Stimulated activated naive CD8-positive, alpha-beta T cell treated with anti-CD3 and anti-CD28 coated beads, Interleukin-15, Interleukin-2, amounts not matched to agents 100 U/mL and 50 U/mL, for 24 hours (primary cell): ENCODE measurements around the gene ATP11C.
A peak's percentile ranks its signal among the peaks of the same experiment; 100 is the strongest.
"Not testable (repeated sequence)": the region's sequence is repeated elsewhere in the genome, so short reads cannot be mapped to it uniquely, and the experiment has no call there.

Experiments
- ATAC-seq: fragments of 150-1000 bp; cut with Tn5 transposase; one replicate; pipeline ENCODE4 v1.10.0; 2021
- DNase-seq: peaks from one replicate; pipeline ENCODE4 v3.0.0; 2021

The ATP11C gene

DNA sequence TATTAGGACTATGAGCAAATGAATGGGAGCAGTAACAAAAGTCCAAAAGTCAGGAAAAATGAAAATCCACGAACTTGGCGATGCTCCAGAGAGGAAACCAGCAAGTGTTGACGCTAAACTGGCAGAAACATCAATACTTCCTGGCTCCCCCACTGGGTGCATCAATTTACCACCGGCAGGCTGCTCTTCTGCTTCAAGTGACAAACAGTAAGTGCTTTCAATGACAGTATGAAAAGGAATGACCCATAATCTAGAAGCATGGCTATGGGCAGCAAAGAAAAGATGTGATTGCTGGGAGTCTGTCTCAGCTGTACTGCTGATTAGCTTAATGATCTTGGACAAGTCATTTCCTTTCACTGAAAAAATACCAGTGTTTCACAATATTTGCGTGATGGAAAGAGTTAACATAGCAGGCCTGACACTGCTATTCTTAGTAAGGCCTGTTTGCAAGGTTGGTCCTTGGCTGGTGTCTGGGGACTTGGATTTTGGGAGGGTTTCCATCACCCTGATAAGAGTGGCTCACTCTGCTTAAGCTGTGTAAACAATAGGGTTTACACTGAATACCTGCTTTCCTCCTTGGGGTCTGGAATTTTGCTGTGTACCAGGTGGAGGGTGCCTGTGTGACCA is 8.7 kb downstream of the ATP11C start:
- ATAC-seq (peak; percentile 36), DNase-seq (no peak)

DNA sequence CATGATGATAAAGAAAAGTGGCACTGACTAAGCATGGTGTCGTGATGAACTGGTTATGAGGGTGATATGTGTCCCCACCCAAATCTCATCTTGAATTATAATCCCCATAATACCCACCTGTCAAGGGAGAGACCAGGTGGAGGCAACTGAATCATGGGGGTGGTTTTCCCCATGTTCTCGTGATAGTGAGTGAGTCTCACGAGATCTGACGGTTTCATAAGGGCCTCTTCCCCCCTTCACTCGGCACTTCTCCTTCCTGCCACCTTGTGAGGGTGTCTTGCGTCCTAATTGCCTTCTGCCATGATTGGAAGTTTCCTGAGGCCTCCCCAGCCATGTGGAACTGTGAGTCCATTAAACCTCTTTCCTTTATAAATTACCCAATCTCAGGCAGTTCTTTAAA is 11.7 kb downstream of the ATP11C start:
- not testable (repeated sequence) for DNase-seq, ATAC-seq

DNA sequence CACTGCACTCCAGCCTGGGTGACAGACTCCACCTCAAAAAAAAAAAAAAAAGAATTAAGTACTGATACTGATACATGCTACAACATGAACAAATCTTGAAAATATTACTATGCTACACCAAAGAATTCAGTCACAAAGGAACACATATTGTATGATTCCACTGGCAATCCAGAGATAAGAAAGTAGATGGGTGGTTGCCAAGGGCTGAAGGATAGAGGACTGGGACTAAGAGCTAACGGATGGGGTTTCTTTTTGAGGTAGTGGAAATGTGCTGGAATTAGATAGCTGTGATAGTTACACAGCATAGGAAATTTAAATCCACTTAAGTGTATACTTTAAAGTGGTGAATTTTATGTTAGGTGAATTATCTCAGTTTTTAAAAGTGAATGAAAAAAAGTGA is 12.5 kb downstream of the ATP11C start:
- DNase-seq (no peak), ATAC-seq (no peak)

DNA sequence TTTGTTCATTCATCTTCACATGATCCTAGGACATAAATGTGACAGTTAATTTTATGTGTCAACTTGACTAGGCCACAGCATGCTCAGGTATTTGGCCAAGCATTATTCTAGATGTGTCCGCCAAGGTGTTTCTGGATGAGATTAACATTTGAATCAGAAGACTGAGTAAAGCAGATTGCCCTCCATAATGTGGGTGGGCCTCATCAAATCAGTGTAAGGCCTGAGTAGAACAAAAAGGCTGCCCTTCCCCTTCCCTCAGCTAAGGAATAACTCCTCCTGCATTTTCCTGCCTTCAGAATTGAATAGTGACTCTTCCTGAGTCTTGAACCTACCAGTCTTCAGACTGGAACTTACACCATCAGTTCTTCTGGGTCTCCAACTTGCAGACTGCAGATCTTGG is 18.4 kb downstream of the ATP11C start:
- DNase-seq (no peak), ATAC-seq (no peak)

DNA sequence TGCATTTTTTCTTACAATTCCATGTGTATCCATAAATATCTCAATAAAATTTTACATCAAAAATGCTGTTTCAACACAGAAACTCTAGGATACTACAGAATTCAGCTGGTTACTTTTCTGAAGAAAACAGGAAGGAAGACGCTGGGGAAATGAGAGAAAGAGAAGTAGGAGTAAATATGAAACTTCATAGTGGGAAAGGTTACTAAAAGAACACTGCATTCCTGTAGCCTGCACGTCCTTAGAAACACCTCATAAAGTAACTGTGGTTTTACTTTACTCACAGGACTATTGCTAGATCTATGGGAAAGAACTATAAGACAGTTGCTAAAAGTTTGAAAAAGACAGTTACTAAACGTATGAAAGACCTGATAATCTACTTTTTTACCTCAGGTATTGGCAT is 23.1 kb downstream of the ATP11C start:
- DNase-seq (no peak), ATAC-seq (no peak)

DNA sequence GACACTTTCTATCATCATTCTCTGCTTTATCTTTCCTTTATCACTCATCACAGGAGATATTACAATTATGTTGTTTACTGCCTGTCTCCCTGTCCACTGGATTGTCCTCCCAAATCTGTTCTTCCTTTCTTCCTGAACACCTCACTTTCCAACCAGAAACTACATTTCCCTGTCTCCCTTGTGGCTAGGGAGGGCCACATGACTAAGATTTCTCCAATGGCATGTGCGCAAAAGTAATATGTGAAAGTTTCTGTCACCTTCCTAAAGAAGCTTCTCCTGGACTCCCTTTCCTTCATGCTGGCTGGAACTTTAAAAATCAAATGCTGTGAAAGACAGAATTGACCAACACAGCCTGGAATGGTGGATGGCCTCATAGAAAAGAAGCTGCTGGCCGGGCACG is 25.8 kb downstream of the ATP11C start:
- DNase-seq (no peak), ATAC-seq (no peak)

DNA sequence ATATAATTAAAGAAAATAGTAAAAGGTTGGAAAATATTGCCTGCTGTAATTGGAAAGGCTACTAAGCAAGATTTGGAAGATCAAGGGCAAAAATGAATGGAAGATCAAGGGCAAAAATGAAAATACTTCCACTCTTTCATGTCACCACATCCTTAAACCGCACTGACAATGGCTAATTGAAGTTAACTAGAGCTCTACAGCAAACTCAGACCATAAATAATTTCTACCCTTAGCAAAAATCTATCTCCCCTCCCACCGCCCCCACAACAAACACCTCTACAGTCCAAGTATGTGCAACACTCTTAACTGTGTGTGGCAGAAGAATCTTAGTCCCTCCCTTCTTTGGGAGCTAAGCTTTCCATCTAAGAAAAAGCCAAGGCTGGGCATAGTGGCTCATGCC is 27.1 kb downstream of the ATP11C start:
- ATAC-seq (no peak), DNase-seq (no peak)

DNA sequence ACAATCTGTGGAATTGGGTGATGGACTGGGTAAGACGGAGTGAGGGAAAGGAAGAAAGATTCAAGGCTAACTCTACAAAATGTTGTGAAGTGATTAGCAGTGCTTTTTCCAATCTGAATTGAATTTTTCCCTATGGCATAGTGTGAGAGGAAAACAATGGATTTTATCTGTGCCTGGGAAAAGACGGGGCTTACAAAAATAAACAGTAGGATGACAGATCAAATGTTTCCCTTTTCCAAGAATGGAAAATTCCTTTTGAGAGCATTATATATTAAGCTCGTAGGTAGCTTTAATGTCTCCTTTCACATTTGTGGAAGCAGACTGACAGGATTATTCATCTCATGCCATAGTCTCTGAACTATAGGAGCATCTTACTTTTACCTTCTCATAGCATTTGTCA is 27.8 kb downstream of the ATP11C start:
- ATAC-seq, result no peak
- DNase-seq, result no peak

DNA sequence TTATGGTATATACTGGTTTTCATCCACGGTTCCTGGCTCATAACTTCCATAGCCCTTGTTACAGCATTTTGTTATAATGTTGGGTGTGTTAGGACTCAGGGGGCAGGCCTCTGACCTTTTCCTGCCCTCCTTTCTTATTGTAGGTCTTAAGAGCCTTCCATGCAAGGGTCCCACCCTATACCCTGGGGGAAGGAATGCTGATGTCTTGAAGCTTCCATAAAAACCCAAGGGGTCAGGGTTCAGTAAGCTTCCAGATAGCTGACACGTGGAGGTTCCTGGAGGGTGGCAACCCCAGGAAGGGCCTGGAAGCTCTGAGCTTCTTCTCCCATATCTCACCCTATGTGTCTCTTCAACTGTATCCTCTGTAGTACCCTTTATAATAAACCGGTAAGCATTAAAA is 29.6 kb downstream of the ATP11C start:
- DNase-seq, result no peak
- ATAC-seq, result no peak

DNA sequence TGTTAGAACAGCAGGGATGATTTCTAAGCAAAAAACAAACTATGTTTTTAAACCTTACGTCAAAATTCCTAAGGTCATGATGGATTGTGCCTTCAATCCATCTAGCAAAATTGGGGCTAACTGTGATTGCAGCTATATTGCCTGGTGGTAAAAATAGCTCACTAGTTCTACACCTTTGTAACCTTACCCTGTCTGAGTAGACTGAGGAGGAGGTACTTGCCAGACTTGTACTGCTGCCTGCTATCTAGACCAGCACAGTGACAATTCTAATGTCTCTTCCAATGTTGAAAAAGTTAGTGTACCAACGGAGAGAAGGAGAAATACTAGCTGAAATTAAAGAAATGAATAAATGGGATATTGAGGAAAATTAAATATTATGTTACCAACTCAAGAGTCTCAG is 30.3 kb downstream of the ATP11C start:
- DNase-seq (no peak), ATAC-seq (no peak)

DNA sequence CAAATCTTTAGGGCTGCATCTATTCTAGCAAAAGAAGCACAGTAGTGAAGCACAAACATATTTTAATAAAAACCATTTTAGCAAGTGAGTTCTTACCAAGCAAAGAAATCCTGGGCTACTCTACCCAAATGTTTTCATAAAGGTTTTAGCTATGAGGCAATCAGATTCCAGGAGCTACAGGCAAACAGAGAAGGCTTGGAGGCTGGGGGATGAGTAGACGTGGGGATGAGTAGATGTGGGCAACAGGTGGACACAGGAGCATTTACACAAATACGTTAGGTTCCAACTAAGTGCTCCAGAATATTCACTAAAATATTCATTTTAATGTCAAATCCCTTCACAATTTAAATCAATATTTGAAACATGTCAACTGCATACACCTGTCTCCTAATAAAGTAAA is 34.5 kb downstream of the ATP11C start:
- DNase-seq, result no peak
- ATAC-seq, result no peak

DNA sequence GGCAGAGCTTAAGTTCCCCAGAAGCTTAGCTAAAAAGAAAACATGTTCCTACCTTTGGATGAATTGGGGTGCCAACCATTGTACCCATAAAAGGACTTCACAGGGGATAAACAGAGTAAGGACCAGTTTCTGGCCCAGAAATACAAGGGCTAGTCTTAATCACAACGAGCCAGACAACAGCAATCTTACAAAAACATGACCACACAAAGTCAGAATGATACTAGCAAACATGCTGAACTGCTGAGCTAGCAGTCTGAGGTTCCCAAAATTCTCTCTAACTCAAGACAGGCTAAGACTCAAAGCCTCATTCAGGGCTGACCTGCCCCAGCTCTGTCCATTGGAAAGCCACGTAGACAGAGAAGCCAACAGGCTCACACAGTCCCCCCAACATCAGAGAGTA is 40.3 kb downstream of the ATP11C start:
- no peak for DNase-seq
- no peak for ATAC-seq

DNA sequence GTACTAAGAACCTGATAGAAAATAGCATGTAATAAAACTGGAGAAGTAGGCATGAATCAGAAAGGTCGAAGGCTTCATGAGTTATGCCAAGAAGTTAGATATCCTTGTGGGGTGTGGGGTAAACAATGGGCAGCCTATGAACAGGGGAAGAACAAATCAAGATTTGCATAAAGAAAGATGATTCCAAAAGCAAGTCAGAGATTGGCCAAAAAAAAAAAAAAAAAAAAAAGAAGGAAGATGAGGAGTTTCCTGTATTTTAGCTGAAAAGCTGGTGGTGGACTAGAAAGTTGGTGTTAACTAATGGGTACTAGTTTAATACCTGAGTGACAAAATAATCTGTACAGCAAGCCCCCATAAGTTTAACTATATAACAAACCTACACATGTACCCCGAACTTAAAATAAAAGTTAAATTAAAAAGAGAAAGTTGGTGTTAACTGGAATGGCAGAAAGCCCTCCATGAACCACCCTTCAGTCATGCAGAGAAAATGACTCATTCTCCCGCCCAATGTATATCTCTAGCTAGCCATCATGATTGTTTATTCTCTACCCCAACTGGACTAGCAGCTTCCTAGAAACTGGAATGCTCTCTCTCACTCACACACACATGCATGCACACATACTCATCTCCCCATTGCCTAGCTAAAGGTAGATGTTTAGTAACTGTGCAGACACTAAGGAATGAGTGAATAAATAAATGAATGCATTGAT is 41.7 kb downstream of the ATP11C start:
- DNase-seq (no peak), ATAC-seq (peak; percentile 55)

DNA sequence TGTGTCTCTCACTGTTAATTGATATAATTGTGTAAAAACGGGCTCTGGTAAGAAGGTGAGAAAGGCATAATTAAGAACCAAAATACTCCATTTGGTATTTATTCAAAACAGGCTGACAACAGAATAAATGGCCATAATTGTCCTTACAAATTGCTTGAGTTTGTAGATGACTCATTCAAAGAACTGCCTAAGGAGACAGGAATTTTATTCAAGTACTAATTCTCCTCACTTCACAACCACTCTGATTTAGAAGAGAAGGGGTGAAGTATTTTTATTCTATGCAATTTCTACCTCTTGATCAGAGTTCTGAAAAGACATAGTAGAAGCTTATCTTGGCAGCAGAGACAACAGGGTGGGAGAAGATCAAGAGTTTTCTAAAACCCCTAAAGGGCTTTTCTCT is 43.1 kb downstream of the ATP11C start:
- no peak for DNase-seq
- no peak for ATAC-seq

DNA sequence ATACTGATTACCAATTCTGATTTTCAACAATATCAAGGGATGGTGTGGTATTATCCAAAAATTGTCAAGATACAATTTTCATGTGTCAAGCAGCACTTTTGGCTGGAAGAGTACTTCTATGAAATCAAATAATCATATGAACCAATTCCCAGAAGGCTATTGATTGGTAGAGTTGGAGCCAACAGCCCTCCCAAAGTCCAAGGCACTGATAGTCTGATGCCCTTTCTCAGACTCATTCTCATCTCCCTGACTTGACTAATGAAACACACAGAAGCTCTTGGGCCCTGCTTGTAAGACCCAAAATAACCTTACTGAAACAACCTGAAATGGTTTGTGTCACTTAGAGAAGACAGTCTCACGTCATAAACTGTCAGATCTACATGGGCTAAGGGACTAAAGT is 48.9 kb downstream of the ATP11C start:
- DNase-seq (no peak), ATAC-seq (no peak)

DNA sequence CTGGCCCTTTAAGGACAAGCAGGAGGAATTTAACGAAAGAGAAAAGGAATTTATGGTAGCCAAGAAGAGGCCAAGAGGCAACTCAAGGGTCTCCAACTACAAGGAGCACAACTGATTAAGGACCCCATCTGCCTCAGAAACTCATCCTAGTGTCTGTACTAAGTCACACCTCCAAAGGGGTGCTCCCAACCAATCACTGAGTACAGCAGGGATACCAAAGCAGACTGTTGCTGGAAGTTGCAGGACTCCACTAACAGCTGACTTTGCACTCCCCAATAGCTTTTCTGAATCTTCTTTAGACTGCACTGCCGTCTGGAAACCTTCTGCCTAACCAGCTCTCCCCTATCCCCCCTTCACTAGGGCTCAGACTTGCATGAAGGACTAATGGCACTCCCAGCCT is 50.6 kb downstream of the ATP11C start:
- DNase-seq (no peak), ATAC-seq (no peak)

DNA sequence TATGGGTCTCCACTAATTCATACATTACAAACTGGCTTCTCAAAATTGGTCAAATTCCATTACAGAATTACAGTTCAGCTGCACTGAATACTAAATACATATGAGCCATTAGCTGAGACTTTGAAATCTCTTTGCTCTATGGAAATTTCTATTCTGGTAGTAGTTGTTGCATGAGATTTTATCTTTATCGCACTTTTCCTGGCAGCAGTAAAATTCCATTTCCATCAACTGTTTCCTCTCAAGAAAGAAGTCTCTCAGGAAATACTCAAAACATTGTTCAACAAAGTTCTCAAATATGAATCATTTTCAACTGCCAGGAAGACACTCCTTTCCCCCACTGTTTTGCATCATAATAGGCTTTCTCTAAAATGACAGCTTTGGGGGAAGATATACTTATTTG is 51.3 kb downstream of the ATP11C start:
- DNase-seq (no peak), ATAC-seq (no peak)

DNA sequence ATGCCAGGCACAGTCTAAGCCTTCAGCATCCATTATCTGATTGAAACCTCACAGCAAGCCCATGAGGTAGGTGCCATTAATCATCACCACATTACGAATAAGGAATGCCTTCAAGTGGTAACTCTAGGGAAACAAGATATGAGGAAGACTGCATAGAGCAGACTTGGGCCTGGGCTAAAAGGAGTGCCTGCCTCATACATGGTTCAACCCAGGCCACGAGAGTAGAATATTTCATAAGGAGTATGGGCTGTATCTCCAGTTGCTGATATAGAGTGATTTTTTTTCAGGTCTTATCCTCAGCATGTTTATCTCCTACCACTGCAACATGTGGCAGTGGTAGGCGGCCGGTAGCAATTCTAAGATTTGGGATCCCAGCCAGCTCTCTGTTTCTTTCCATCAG is 51.7 kb downstream of the ATP11C start:
- ATAC-seq, result no peak
- no peak for DNase-seq

DNA sequence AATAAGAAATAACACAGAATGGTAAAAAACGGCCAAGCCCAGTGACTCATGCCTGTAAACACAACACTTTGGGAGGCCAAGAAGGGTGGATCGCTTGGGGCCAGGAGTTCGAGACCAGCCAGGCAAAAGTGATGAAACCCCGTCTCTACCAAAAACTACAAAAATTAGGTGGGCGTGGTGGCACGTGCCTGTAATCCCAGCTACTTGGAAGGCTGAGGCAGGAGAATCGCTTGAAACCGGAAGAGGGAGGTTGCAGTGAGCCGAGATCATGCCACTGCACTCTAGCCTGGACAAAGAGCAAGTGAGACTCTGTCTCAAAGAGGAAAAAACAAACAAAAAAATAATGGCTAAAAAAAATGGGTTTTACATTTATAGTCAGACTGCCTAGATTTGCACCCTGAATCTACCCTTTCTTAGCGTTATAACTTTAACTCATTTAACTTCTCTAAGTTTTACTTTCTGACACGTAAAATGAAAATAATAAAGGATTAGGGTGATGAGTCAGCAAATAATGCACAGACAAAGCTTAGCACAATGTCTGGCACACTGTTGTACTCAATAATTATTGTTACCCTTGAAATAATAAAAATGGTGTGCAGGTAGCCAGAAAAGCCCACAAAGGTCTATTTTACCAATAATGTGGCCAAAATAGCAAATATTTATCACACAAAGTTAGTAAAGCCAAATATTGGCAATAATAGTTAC is 55.0 kb downstream of the ATP11C start:
- DNase-seq, result no peak
- ATAC-seq, result no peak

DNA sequence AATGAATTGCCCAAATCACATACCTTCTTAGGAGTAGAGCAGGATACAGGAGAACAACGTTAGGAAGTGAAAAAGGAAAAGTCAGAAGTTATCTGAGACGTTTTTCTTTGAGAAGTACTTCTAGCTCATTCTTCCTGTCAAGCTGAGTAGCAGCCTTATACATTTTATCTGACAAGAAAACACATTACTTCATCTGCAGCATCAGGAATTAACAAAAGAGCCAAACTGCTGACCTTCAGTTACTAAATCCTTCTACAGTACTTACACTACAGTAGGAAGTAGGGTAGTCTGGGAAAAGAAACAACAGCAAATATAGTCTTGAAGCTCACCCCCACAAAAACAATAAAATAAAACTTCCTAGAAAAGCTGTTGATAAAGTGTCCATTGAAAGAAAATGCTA is 57.0 kb downstream of the ATP11C start:
- DNase-seq (no peak), ATAC-seq (no peak)

DNA sequence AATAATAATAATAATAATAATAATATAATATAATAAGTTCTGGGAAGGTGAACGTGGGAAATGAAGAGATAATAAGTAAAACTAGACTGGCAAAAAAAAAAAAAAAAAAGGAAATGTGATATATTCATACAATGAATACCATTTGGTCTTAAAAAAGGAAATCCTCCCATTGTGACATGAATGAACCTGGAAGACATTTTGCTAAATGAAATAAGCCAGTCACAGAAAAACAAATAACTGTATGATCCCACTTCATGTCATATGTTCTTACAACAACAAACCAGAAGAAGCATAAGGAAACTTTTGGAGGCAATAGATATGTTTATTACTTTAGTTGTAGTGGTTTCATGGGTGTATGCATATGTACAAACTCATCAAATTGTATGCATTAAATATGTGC is 63.1 kb downstream of the ATP11C start:
- DNase-seq, result no peak
- ATAC-seq, result no peak

DNA sequence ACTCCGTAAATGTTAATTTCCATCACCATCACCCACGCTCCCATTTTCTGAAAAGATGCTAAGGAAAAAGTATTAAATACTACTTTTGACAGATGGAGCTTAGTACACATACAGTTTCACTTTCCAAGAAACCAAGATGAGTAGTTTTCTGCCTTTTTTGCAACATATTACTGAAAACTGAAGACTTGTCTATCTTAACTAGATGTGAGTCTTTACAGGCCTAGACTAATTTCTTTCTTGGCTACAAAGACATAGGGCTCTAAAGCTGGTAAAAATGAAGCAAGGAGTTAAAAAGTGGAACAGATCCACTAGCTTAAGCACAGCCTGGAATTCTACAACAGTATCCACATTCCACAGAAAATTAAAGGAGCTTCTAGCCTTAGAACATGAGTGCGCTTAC is 68.2 kb downstream of the ATP11C start:
- ATAC-seq, result no peak
- no peak for DNase-seq

DNA sequence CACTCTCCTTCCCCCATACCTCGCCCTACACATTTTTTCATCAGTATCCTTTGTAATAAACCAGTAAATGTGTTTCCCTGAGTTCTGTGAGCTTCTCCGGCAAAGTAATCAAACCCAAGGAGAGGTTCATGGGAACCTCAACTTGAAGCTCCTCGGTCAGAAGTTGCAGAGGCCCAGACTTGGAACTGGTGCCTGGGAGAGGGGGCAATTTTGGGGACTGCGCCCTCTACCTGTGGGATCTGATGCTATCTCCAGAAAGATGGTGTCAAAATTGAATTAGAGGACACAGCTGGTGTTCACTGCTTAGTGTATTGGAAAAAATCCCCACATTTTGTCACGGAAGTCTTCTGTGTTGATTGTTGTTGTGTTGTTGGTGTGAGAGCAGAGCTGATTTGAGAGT is 70.6 kb downstream of the ATP11C start:
- DNase-seq (no peak), ATAC-seq (no peak)

DNA sequence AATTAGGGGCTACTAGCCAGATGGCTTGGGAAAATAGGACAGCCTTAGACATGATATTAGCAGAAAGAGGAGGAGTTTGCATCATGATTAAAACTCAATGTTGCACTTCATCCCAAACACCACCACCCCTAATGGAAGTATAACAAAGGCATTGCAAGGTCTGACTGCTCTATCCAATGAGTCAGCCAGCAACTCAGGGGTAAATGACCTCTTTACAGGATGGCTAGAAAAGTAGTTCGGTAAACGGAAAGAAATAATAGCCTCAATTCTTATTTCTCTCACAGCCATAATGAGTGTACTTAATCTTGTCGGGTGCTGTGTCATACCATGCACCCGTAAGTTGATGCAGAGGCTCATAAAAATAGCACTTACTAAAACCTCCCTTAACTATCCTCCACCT is 76.0 kb downstream of the ATP11C start:
- ATAC-seq, DNase-seq: not testable (repeated sequence)
